Hepatic stellate cell (primary cell): Measurements from ENCODE around the gene RFFL.

ENCODE experiments used
- DNase-seq: peaks from one replicate; pipeline ENCODE4 v3.0.0; 2011; ENCODE audit warnings: low spot score

The RFFL gene

GRCh38 chr17:34974794-34975785, 88.4 kb downstream of the RFFL start:
- no peak for DNase-seq

GRCh38 chr17:34974179-34974578, 89.3 kb downstream of the RFFL start:
- DNase-seq, result no peak

GRCh38 chr17:34961093-34961911, 102.2 kb downstream of the RFFL start, which contains the start of the genes CCT6B and ZNF830:
TSS of gene CCT6B (minus strand) at chr17:34961460. CDS start at chr17:34961393, 67 bp downstream.
TSS of gene ZNF830 (plus strand) at chr17:34961540. CDS start at chr17:34961567, 27 bp downstream.
- peak; percentile 90 for DNase-seq

- no peak for DNase-seq
These were observed 105.1 kb downstream of the RFFL start for GRCh38 chr17:34958438-34958837.
